Erythroblast (primary cell): Measurements from ENCODE around the gene NUP93.

Source experiments
- GATA1 ChIP-seq: IDR thresholded peaks from 2 replicates; pipeline ENCODE4 v1.6.1; 2011; ENCODE audit warnings: low read depth, mild to moderate bottlenecking, control low read depth, low read length, moderate library complexity
- POLR2A ChIP-seq: IDR thresholded peaks from 2 replicates; pipeline ENCODE4 v1.6.1; 2011; ENCODE audit warnings: mild to moderate bottlenecking, low read length

- TF ChIP-seq POLR2A (no peak), GATA1 (no peak)
Observed at GRCh38 chr16:56870276-56870888, 140.5 kb downstream of the NUP93 start.
